HepG2 (cell line): ENCODE results near the gene CABP4. TPM values are rescaled to one million over a fixed set of nuclear protein-coding genes. Genes with fewer than 3 reads are reported as not detected.

Experiments
- CEBPZ ChIP-seq: IDR thresholded peaks from 2 replicates; pipeline ENCODE4 v1.6.1; 2012; ENCODE audit warnings: low read length, improper control_type of control experiment
- E2F5 ChIP-seq: sonication (generic); formaldehyde crosslinking; conservative IDR thresholded peaks from 2 replicates; pipeline ENCODE4 v1.4.0; 2020; ENCODE audit warnings: missing genetic modification reagents
- FOXJ3 ChIP-seq: sonication (generic); formaldehyde crosslinking; IDR thresholded peaks from 2 replicates; pipeline ENCODE4 v1.4.0; 2020; ENCODE audit warnings: missing genetic modification reagents, mild to moderate bottlenecking, borderline replicate concordance
- KLF13 ChIP-seq: sonication (generic); formaldehyde crosslinking; IDR thresholded peaks from 2 replicates; pipeline ENCODE4 v1.4.0; 2020; ENCODE audit warnings: mild to moderate bottlenecking, missing genetic modification reagents
- MEIS2 ChIP-seq: sonication (generic); formaldehyde crosslinking; IDR thresholded peaks from 2 replicates; pipeline ENCODE4 v1.9.0; 2021; ENCODE audit warnings: mild to moderate bottlenecking, missing genetic modification reagents
- NFYC ChIP-seq: IDR thresholded peaks from 2 replicates; pipeline ENCODE4 v1.6.1; 2016; ENCODE audit warnings: missing genetic modification reagents, missing compliant biosample characterization
- NPAS2 ChIP-seq: sonication (generic); formaldehyde crosslinking; IDR thresholded peaks from 2 replicates; pipeline ENCODE4 v1.8.0; 2022; ENCODE audit warnings: mild to moderate bottlenecking, missing genetic modification reagents, borderline replicate concordance
- SAP130 ChIP-seq: IDR thresholded peaks from 2 replicates; pipeline ENCODE4 v1.6.1; 2016; ENCODE audit warnings: low read depth
- SOX6 ChIP-seq, 2 experiments: fragments of 450-650 bp in 1 of 2; sonication (generic) in 1 of 2; formaldehyde crosslinking in 1 of 2; IDR thresholded peaks; 2 replicates each; pipeline versions ENCODE4 v1.4.0 to v1.6.1; 2017 to 2020; ENCODE audit warnings: antibody characterized with exemption in 1 of 2, mild to moderate bottlenecking in 1 of 2, missing genetic modification reagents in 1 of 2
- SP5 ChIP-seq: IDR thresholded peaks from 2 replicates; pipeline ENCODE4 v1.6.1; 2016; ENCODE audit warnings: low read depth, borderline replicate concordance
- THRA ChIP-seq: sonication (generic); formaldehyde crosslinking; IDR thresholded peaks from 2 replicates; pipeline ENCODE4 v1.4.0; 2020; ENCODE audit warnings: missing genetic modification reagents, borderline replicate concordance
- ZNF24 ChIP-seq: fragments of 450-650 bp; IDR thresholded peaks from 2 replicates; pipeline ENCODE4 v1.6.1; 2017; ENCODE audit warnings: antibody characterized with exemption, mild to moderate bottlenecking
- ZNF547 ChIP-seq: sonication (generic); formaldehyde crosslinking; IDR thresholded peaks from 2 replicates; pipeline ENCODE4 v1.5.1; 2020; ENCODE audit warnings: mild to moderate bottlenecking, missing genetic modification reagents
- ZNF644 ChIP-seq: IDR thresholded peaks from 2 replicates; pipeline ENCODE4 v1.6.1; 2016; ENCODE audit warnings: low read depth
- ZNF704 ChIP-seq: sonication (generic); formaldehyde crosslinking; IDR thresholded peaks from 2 replicates; pipeline ENCODE4 v1.8.1; 2023; ENCODE audit warnings: mild to moderate bottlenecking, inconsistent platforms, moderate library complexity, missing genetic modification reagents, borderline replicate concordance
- ZSCAN22 ChIP-seq: sonication (generic); formaldehyde crosslinking; IDR thresholded peaks from 2 replicates; pipeline ENCODE4 v1.4.0; 2020; ENCODE audit warnings: mild to moderate bottlenecking, missing genetic modification reagents
- ZSCAN31 ChIP-seq: sonication (generic); formaldehyde crosslinking; IDR thresholded peaks from 2 replicates; pipeline ENCODE4 v1.5.0; 2020; ENCODE audit warnings: low read depth, mild to moderate bottlenecking, missing genetic modification reagents
- polyA plus RNA-seq, 8 experiments: library from polyadenylated mRNA; depleted of rRNA in 3 of 8; stranded (reverse) in 7 of 8; unstranded in 1 of 8; fragments of >200 nt; fragmentation: Illumina TruSeq in 4 of 8; extraction: Trizol in 4 of 8; gene quantifications; 2 replicates each; pipeline versions ENCODE4 v1.2.1 to v1.2.3, GENCODE V29; 2011 to 2016; ENCODE audit warnings: low read depth in 4 of 8, missing spikeins in 1 of 8, mixed read lengths in 1 of 8; ENCODE audit not compliant: insufficient read depth in 1 of 8
- total RNA-seq, 5 experiments: library from RNA; depleted of rRNA; stranded (reverse); fragments of >200 nt; fragmentation: Illumina TruSeq; extraction: Trizol; gene quantifications; 2 replicates each; pipeline ENCODE4 v1.2.3, GENCODE V29; 2016; ENCODE audit warnings: low read depth in 1 of 5

Gene CABP4
- total and polyA plus RNA-seq, 2 of the 13 experiments (the other 11 are each of a cell fraction or from before 2014, with no cell fraction given), result not detected

GRCh38 chr11:67507864-67508485 is 52.8 kb downstream of the CABP4 start, which contains the start of gene CDK2AP2 (continued):
- TF ChIP-seq SAP130 (CRISPR knock-in tag) (peak; percentile 49), FOXJ3 (CRISPR knock-in tag) (peak; percentile 17; the same call in 1 of the 2 replicates), ZNF644 (no peak), SP5 (no peak), ZSCAN22 (CRISPR knock-in tag) (no peak), MEIS2 (CRISPR knock-in tag) (peak; percentile 40), SOX6 (IDR thresholded peaks at IDR 0.05) (no peak), SOX6 (CRISPR knock-in tag; IDR thresholded peaks at IDR 0.05) (peak; percentile 24), CEBPZ (peak; percentile 49; the same call in 1 of the 2 replicates), ZSCAN31 (CRISPR knock-in tag) (peak; percentile 55; the same call in 1 of the 2 replicates), NFYC (CRISPR knock-in tag) (peak; percentile 96), THRA (CRISPR knock-in tag) (0 out of 2 replicates have a peak, but pooled peaks have one; percentile 8), ZNF704 (no peak; the same call in 1 of the 2 replicates), NPAS2 (CRISPR knock-in tag) (no peak), KLF13 (CRISPR knock-in tag) (0 out of 2 replicates have a peak, but pooled peaks have one; percentile 8), E2F5 (CRISPR knock-in tag) (peak; percentile 88), ZNF547 (CRISPR knock-in tag) (peak; percentile 17), ZNF24 (0 out of 2 replicates have a peak, but pooled peaks have one; percentile 50)
